Type B pancreatic cell (in vitro differentiated cells): Measurements from ENCODE around the gene GTSE1. TPM values are rescaled to one million over a fixed set of nuclear protein-coding genes. Genes with fewer than 3 reads are reported as not detected.

Experiments
- DNase-seq: peaks from one replicate; pipeline ENCODE4 v3.0.0; 2021; ENCODE audit warnings: mixed read lengths; ENCODE audit not compliant: unreplicated experiment; ENCODE audit errors: extremely low spot score
- H3K27ac Mint-ChIP-seq: 2 replicates; pipeline ENCODE4 v1.8.0; 2021; ENCODE audit warnings: mild to moderate bottlenecking, mixed read lengths
- H3K27me3 Mint-ChIP-seq: 2 replicates; pipeline ENCODE4 v1.8.0; 2021; ENCODE audit warnings: mixed read lengths
- H3K36me3 Mint-ChIP-seq: 2 replicates; pipeline ENCODE4 v1.8.0; 2021; ENCODE audit warnings: mixed read lengths
- H3K4me1 Mint-ChIP-seq: one replicate; pipeline ENCODE4 v1.8.0; 2021; ENCODE audit warnings: mixed read lengths; ENCODE audit not compliant: unreplicated experiment
- H3K4me3 Mint-ChIP-seq: 2 replicates; pipeline ENCODE4 v1.8.0; 2021; ENCODE audit warnings: mild to moderate bottlenecking, mixed read lengths
- H3K9me3 Mint-ChIP-seq: 2 replicates; pipeline ENCODE4 v1.8.0; 2021; ENCODE audit warnings: mixed read lengths
- CTCF ChIP-seq: fragments of 200-600 bp; sonication (generic); conservative IDR thresholded peaks from 2 replicates; pipeline ENCODE4 v1.5.0; 2021; ENCODE audit warnings: antibody characterized with exemption, mild to moderate bottlenecking
- long read RNA-seq: library from polyadenylated mRNA; unstranded; transcript quantifications from one replicate; pipeline ENCODE4 v2.0.0, GENCODE V29; 2020
- total RNA-seq: library from RNA; stranded (reverse); gene quantifications from 2 replicates; pipeline ENCODE4 v1.2.1, GENCODE V29; 2021; ENCODE audit warnings: low replicate concordance

The GTSE1 gene
- 12.3 and 39.6 TPM in 2 replicates for total RNA-seq
- long read RNA-seq, partial matches to known transcripts = 2 of 5 reads
- long read RNA-seq, other reads (novel, unspliced or antisense) = 2 of 5 reads

GRCh38 chr22:46296257-46297150, at the start of gene GTSE1:
TSS of gene GTSE1 (plus strand) at chr22:46296870. CDS start at chr22:46297401, 531 bp downstream.
- no peaks in the 10 kb centered on the region for H3K9me3 Mint-ChIP-seq
- no peak for TF ChIP-seq CTCF
- peaks cover 20% of the 10 kb centered on the region for H3K36me3 Mint-ChIP-seq
- peak within 1 kb of the TSS; percentile 98 for H3K27ac Mint-ChIP-seq
- H3K27me3 Mint-ChIP-seq = peaks cover 9% of the 10 kb centered on the region
- H3K4me1 Mint-ChIP-seq = peaks cover 40% of the 10 kb centered on the region
- peak within 1 kb of the TSS; percentile 95 for H3K4me3 Mint-ChIP-seq
- peak; percentile 97 for DNase-seq

- TF ChIP-seq CTCF = no peak
Observed at GRCh38 chr22:46247443-46247975, 49.2 kb upstream of the GTSE1 start.

GRCh38 chr22:46250035-46250782, 46.5 kb upstream of the GTSE1 start, which contains the start of gene CDPF1:
TSS of gene CDPF1 (minus strand) at chr22:46250293. CDS start at chr22:46248284, 2,009 bp downstream.
- Mint-ChIP-seq H3K27me3 (peaks cover 4% of the 10 kb centered on the region), H3K27ac (peak within 1 kb of the TSS; percentile 62), H3K4me3 (peak within 1 kb of the TSS; percentile 85), H3K9me3 (peaks cover 6% of the 10 kb centered on the region), H3K4me1 (peaks cover 11% of the 10 kb centered on the region), H3K36me3 (no peaks in the 10 kb centered on the region)
- TF ChIP-seq CTCF = no peak
- DNase-seq = peak; percentile 89

More at GRCh38 chr22:46247443-46247975, 49.2 kb upstream of the GTSE1 start:
- Mint-ChIP-seq H3K27me3 (peaks cover 4% of the 10 kb centered on the region), H3K36me3 (no peaks in the 10 kb centered on the region), H3K27ac (no peak overlapping the region), H3K4me1 (peaks cover 11% of the 10 kb centered on the region), H3K9me3 (peaks cover 6% of the 10 kb centered on the region), H3K4me3 (no peak overlapping the region)
- DNase-seq = no peak

GRCh38 chr22:46250783-46251125, 45.9 kb upstream of the GTSE1 start:
- Mint-ChIP-seq H3K27ac (peak overlapping the region; percentile 62), H3K36me3 (no peaks in the 10 kb centered on the region), H3K9me3 (peaks cover 6% of the 10 kb centered on the region), H3K4me3 (peak overlapping the region; percentile 85), H3K27me3 (peaks cover 7% of the 10 kb centered on the region), H3K4me1 (peaks cover 11% of the 10 kb centered on the region)
- TF ChIP-seq CTCF = no peak
- no peak for DNase-seq

- DNase-seq = no peak
- Mint-ChIP-seq H3K27ac (peak overlapping the region; percentile 62), H3K4me3 (peak overlapping the region; percentile 85), H3K4me1 (peaks cover 11% of the 10 kb centered on the region), H3K27me3 (peaks cover 8% of the 10 kb centered on the region), H3K9me3 (peaks cover 6% of the 10 kb centered on the region), H3K36me3 (no peaks in the 10 kb centered on the region)
- TF ChIP-seq CTCF = no peak
Observed at GRCh38 chr22:46251266-46251665, 45.4 kb upstream of the GTSE1 start.
